ENCODE data around the gene LGALS1. TPM values are rescaled to one million over a fixed set of nuclear protein-coding genes. Genes with fewer than 3 reads are reported as not detected.
A peak's percentile ranks its signal among the peaks of the same experiment; 100 is the strongest.

LGALS1 gene
- total RNA-seq, result 1,066 to 2,807 TPM (median 2,760 TPM) in 3 replicates
- long read RNA-seq, transcript LGALS1-201 (4 exons, 560 nt), result major isoform, 1,473 of 1,564 reads
- long read RNA-seq, transcript LGALS1-202 (4 exons, 637 nt), result minor isoform, 5 of 1,564 reads
- long read RNA-seq, partial matches to known transcripts, result 33 of 1,564 reads
- long read RNA-seq, other reads (novel, unspliced or antisense), result 53 of 1,564 reads

DNA sequence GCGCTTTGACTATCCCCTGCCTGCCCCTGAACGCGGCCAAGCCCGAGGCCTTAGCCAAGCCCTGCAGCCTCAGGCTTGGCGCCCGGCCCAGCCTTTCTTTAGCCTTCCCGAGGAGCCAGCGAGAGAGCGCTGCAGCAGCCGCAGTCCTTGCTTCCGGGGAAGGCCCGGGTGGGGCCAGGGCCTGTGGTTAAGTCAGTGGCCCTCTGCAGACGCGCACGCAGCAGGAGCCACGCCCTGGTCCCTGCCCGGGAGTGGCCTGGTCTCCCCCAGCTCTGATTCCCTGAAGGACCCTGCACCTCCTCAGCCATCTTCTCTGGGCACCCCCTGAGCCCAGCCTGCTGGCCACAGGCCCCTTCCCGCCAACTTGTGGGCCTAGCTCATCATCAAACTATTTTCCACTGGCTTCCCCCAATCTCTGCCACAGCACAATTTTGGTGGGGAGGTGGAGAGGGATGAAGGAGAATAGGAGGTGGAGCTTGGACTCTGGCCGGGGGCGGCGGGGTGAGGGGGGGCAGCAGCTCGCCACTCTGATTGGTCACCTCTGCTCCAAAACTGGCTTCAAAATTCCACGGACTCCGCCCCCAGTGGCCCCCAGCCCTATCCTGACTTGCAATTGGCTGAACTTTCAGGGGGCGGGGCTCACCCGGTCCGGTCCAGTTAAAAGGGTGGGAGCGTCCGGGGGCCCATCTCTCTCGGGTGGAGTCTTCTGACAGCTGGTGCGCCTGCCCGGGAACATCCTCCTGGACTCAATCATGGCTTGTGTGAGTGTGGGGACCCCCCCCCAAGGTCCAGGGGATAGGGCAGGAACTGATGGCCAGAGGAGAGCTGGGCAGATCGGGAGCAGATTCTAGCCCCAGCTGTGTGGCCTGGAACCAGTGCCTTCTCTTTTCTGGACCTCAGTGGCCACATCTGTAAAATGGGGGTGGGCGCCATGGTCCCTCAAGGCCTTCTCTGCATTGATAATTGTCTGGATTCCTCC lies at the start of gene LGALS1:
Gene LGALS1, plus strand, starts transcription at position 686 of the 979 bp plus-strand sequence. Its CDS starts 67 bp downstream, at position 753.
- TF ChIP-seq, protein P1, sequence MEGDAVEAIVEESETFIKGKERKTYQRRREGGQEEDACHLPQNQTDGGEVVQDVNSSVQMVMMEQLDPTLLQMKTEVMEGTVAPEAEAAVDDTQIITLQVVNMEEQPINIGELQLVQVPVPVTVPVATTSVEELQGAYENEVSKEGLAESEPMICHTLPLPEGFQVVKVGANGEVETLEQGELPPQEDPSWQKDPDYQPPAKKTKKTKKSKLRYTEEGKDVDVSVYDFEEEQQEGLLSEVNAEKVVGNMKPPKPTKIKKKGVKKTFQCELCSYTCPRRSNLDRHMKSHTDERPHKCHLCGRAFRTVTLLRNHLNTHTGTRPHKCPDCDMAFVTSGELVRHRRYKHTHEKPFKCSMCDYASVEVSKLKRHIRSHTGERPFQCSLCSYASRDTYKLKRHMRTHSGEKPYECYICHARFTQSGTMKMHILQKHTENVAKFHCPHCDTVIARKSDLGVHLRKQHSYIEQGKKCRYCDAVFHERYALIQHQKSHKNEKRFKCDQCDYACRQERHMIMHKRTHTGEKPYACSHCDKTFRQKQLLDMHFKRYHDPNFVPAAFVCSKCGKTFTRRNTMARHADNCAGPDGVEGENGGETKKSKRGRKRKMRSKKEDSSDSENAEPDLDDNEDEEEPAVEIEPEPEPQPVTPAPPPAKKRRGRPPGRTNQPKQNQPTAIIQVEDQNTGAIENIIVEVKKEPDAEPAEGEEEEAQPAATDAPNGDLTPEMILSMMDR (IDR thresholded peaks at IDR 0.05), result peak; percentile 31
- no peak for DNase-seq (ENCODE audit: low spot score)
- H3K36me3 Mint-ChIP-seq (ENCODE audit: low read depth), result peaks cover 12% of the 10 kb centered on the region
- peak within 1 kb of the TSS; percentile 77 for H3K4me3 Mint-ChIP-seq (ENCODE audit: unreplicated experiment)
- no peaks in the 10 kb centered on the region for H3K27me3 Mint-ChIP-seq (ENCODE audit: low read depth)
- H3K27ac Mint-ChIP-seq (ENCODE audit: unreplicated experiment), result peak within 1 kb of the TSS; percentile 90
- no peaks in the 10 kb centered on the region for H3K9me3 Mint-ChIP-seq (ENCODE audit: low read depth)
- peaks cover 30% of the 10 kb centered on the region for H3K4me1 Mint-ChIP-seq (ENCODE audit: low read depth)

DNA sequence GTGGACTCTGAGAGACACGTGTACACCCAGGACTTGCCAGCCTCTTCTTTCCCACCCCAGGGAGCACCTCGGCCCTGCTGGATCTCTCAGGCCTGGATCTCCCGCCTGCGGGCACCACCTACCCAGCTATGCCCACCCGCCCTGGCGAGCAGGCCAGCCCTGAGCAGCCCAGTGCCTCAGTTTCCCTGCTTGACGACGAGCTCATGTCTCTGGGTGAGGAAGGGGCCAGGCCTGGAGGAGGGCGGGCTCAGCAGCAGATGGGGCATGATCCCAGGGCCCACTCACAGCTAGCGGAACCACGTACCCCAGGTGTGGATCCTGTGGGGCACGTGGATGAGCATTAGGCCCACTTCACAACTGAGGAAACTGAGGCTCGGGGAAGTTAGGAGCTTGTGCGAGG lies 49.7 kb upstream of the LGALS1 start:
- Mint-ChIP-seq H3K27ac (ENCODE audit: unreplicated experiment) (no peak overlapping the region), H3K4me3 (ENCODE audit: unreplicated experiment) (no peak overlapping the region), H3K27me3 (ENCODE audit: low read depth) (no peaks in the 10 kb centered on the region), H3K4me1 (ENCODE audit: low read depth) (peaks cover 3% of the 10 kb centered on the region), H3K9me3 (ENCODE audit: low read depth) (no peaks in the 10 kb centered on the region), H3K36me3 (ENCODE audit: low read depth) (peaks cover 9% of the 10 kb centered on the region)
- TF ChIP-seq, protein P1 (IDR thresholded peaks at IDR 0.05), result no peak
- DNase-seq (ENCODE audit: low spot score), result peak; percentile 82

DNA sequence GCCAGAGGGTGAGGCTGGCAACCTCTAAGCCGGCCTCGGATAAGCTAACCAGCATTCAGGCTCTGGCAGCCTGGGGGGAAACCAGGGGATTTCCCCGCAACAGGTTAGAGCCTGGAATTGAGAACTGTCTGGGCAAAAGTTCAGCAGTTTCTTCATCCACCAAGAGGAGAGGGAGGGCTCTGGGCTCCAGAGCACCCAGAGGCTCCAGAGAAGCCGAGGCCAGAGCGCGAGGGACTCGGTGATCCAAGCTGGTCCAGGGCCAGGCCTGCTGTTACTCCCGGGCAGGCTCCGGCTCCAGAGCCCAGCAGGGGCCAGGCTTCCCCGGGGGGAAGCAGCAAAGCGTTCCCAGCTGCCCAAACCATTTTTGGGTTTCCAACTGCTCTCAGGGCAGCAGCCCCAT lies 49.3 kb upstream of the LGALS1 start:
- Mint-ChIP-seq H3K4me1 (ENCODE audit: low read depth) (peaks cover 3% of the 10 kb centered on the region), H3K9me3 (ENCODE audit: low read depth) (no peaks in the 10 kb centered on the region), H3K4me3 (ENCODE audit: unreplicated experiment) (no peak overlapping the region), H3K36me3 (ENCODE audit: low read depth) (peaks cover 9% of the 10 kb centered on the region), H3K27me3 (ENCODE audit: low read depth) (no peaks in the 10 kb centered on the region), H3K27ac (ENCODE audit: unreplicated experiment) (no peak overlapping the region)
- TF ChIP-seq, protein P1 (IDR thresholded peaks at IDR 0.05), result no peak
- DNase-seq (ENCODE audit: low spot score), result no peak

DNA sequence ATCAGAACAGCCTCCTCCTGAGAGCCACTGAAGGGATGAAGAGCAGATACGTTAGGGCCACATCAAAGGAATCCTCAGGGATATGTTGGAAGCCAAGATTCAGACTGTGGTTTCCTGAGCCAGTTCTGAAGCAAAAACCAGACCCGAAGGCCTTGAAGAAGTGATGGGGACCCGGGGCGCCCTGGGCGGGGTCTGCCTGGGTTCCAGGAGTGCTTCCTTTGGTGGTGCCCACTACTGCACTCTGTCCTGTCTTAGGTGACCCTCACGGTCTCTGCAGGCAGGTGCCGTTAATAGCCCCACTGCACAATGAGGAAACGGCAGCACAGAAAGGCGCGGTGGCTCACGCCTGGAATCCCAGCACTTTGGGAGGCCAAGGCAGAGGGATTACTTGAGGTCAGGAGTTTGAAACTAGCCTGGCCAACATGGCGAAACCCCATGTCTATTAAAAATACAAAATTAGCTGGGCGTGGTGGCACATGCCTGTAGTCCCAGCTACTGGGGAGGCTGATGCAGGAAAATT lies 48.8 kb upstream of the LGALS1 start:
- TF ChIP-seq, protein P1 (IDR thresholded peaks at IDR 0.05), result no peak
- Mint-ChIP-seq H3K4me1 (ENCODE audit: low read depth) (peaks cover 3% of the 10 kb centered on the region), H3K9me3 (ENCODE audit: low read depth) (no peaks in the 10 kb centered on the region), H3K36me3 (ENCODE audit: low read depth) (peaks cover 9% of the 10 kb centered on the region), H3K27ac (ENCODE audit: unreplicated experiment) (no peak overlapping the region), H3K4me3 (ENCODE audit: unreplicated experiment) (no peak overlapping the region), H3K27me3 (ENCODE audit: low read depth) (no peaks in the 10 kb centered on the region)
- DNase-seq (ENCODE audit: low spot score), result no peak

DNA sequence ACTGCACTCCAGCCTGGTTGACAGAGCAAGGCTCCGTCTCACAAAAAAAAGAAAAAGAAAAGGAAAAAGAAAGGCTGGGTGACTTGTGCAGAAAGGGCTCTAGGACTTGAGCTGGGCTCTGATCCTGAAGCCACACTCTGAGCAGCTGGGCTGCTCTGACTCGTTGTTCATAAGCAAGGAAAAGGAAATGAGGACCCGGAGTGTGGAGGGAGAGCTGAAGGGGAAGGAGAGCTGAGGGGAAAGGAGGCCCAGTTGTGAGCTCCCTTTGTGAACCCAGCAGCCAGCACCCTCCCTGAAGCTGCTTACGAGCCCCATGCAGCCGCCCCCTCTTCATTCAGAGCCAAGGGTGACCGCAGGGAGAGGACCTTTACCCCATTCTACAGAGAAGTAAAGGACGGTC lies 48.3 kb upstream of the LGALS1 start:
- Mint-ChIP-seq H3K27ac (ENCODE audit: unreplicated experiment) (no peak overlapping the region), H3K4me3 (ENCODE audit: unreplicated experiment) (no peak overlapping the region), H3K36me3 (ENCODE audit: low read depth) (peaks cover 9% of the 10 kb centered on the region), H3K9me3 (ENCODE audit: low read depth) (no peaks in the 10 kb centered on the region), H3K4me1 (ENCODE audit: low read depth) (peaks cover 3% of the 10 kb centered on the region), H3K27me3 (ENCODE audit: low read depth) (no peaks in the 10 kb centered on the region)
- TF ChIP-seq, protein P1 (IDR thresholded peaks at IDR 0.05), result no peak
- no peak for DNase-seq (ENCODE audit: low spot score)

Measured in chondrocyte (in vitro differentiated cells).